Hematopoietic multipotent progenitor cell treated with erythropoietin and hydrocortisone succinate and interleukin-3 and kit ligand, for 6 days (in vitro differentiated cells): Measurements from ENCODE around the gene TEX10.
"Not testable (repeated sequence)": the region's sequence is repeated elsewhere in the genome, so short reads cannot be mapped to it uniquely, and the experiment has no call there.

Experiments used
- DNase-seq: peaks from one replicate; pipeline ENCODE4 v3.0.0-alpha.2; 2015

The TEX10 gene

GRCh38 chr9:100352727-100353505 lies at the start of gene TEX10:
Gene TEX10, minus strand, starts transcription at chr9:100352942. Its CDS starts 3,579 bp downstream, at chr9:100349363.
- peak; percentile 91 for DNase-seq

- no peak for DNase-seq
These were observed 48.3 kb upstream of the TEX10 start for GRCh38 chr9:100401042-100401441.

DNA sequence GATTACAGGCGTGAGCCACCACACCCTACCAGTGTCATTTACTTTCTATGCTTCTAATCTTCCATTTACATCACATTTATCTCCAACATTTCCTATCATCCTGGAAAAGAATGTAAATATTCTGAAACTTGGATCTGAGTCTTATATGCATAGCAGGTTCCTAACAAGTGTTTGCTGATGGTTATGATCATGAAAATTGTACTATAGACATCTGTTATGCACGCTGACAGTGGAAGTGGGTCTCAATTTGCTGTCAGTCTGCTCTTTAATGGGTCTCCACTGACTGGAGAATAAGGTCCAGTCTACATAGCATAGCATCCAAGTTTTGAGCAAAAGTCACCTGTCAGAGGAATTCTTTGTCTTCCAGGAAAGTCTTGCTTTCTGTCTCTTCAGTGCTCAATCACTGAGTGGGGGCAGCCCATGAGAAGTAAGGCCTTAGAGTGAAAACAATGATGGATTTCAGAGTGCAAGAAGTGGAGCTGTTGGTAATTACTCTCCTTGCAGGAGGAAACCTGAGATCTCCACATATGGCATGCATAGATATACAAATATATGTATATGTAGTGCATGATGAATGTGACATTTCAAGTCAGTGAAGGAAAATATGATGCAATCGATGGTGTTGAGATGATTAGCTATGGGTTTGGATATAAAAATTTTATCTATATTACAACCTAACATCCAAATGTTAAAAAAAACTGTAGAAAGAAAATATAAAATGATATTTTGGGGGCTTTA lies 45.0 kb upstream of the TEX10 start:
- DNase-seq, result no peak

- no peak for DNase-seq
These were observed 44.0 kb upstream of the TEX10 start for GRCh38 chr9:100396769-100397168.

DNA sequence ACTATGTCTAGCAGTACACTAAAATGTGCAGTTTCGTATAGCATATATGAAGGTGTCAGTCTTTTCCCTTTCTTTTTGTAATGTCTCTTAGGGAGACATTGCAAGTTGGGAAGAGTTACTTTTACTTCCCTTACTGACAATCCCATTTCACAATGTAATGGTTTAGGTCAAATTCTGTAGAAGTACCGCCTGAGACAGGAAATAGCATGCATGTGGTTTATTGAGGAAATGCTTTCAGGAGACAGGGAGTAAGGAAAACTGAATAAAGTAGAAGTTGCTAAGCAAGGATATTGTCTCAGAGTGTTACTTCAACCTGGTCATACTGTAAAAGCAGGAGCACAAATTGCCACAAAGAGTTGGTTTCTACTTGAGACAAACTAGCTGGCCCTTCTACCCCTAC lies 42.1 kb upstream of the TEX10 start:
- DNase-seq, result no peak

GRCh38 chr9:100394032-100394695 lies 41.4 kb upstream of the TEX10 start:
- DNase-seq, result no peak

DNA sequence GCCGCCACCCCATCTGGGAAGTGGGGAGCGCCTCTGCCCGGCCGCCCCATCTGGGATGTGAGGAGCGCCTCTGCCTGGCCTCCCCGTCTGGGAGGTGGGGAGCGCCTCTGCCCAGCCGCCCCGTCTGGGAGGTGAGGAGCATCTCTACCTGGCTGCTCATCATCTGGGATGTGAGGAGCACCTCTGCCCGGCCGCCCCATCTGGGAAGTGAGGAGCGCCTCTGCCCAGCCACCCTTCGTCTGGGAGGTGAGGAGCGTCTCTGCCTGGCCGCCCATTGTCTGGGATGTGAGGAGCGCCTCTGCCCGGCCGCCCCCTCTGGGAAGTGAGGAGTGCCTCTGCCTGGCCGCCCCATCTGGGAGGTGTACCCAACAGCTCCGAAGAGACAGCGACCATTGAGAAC lies 40.2 kb upstream of the TEX10 start:
- DNase-seq, result not testable (repeated sequence)

DNA sequence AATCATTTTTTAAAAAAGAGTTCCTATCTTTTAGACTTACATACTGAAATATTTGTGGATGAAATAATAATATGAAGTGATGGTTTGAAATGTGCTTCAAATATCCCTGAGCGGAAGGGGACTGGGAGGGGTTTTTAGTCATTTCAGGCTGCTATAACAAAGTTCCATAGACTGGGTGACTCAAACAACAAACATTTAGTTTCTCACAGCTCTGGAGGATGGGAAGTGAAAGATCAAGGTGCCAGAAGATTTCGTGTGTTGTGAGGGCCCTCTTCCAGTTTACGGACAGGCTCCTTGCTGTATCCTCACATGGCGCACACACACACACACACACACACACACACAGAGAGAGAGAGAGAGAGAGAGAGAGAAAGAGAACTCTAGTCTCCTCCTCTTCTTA lies 27.1 kb upstream of the TEX10 start:
- DNase-seq, result no peak

DNA sequence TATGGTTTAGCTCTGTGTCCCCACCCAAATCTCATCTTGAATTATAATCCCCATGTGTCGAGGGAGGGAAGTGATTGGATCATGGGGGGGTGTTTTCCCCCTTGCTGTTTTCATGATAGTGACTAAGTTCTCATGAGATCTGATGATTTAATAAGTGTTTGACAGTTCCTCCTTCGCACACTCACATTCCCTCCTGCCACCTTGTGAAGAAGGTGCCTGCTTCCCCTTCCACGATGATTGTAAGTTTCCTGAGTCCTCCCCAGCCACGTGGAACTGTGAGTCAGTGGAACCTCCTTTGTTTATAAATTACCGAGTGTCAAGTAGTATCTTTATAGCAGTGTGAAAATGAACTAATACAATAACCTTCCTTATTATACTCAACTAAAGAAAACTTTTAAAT lies 24.3 kb upstream of the TEX10 start:
- DNase-seq, result no peak

DNA sequence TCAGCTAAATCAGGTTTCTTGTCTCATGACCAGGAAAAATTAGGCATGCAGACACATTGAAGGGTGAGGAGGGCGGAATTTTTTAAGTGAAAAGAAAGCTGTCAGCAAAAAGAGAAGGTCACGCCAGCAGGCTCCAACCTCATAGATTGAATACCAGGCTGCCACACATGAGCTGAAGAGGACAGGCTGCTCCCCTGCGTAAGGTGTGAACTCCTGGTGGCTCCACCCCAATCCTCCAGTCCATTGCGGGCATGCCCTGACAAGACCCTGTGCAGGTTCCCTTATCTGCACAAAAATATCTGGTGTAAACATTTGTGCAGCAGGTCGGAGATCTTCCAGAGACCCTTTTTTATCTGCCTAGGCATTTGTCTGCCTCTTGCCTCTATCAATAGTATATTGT lies 22.9 kb upstream of the TEX10 start:
- DNase-seq, result peak; percentile 43

DNA sequence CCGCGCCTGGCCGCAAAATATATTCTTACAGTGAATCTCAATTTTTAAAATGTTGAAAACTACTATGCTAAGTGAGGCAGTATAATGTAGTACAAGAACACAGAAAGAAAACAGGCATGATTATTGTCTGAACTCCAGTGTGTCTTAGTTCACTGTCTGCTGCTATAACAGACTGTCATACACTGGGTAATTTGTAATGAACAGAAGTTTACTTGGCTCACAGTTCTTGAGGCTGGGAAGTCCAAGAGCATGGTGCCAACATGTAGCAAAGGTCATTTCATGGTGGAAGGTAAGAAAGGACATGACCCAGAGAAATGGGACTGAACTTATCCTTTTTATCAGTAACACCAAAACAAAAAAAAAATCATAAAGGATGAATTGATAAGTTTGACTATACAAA lies 19.9 kb upstream of the TEX10 start:
- DNase-seq, result no peak

DNA sequence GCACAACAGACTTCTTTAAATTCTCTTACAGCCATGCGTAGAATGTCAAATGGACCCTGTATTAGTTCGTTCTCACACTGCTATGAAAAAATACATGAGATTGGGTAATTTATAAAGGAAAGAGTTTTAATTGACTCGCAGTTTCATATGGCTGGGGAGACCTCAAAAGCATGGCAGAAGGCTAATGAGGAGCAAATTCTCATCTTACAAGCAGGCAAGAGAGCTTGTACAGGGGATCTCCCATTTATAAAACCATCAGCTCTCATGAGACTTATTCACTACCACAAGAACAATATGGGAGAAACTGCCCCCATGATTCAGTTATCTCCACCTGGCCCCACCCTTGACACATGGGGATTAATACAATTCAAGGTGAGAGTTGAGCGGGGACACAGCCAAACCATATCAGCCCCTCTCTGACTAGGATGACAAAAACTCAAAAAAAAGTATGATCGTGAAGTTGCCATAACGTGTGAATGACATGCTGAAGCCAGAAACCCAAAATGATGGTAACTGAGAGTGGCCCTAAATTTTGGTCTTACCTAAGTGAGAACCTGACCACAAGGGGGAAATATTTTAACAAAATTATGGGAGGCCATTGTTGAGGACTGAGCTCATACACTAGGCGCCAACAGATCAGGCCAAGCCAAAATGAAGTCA lies 17.5 kb upstream of the TEX10 start:
- DNase-seq, result no peak

DNA sequence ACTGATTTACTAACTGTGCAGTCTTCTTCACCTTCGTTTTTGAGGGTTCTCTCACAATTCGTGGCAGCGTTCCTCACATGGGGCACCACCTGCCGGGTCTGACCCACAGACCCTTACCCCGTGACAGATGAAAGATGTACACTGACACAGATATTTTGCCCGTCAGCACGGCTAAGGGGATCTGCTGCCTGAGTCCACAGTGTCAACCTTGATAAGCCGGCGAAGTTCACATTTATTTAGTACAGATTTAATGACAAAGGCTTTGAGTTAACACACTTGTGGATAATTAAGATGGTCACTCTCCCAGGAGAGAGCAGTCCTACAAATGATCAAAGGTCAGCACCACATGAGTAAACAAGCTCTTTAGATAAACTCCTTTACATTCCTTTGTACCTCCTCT lies 15.9 kb upstream of the TEX10 start:
- DNase-seq, result no peak

GRCh38 chr9:100366121-100366520 lies 13.4 kb upstream of the TEX10 start:
- DNase-seq, result no peak

DNA sequence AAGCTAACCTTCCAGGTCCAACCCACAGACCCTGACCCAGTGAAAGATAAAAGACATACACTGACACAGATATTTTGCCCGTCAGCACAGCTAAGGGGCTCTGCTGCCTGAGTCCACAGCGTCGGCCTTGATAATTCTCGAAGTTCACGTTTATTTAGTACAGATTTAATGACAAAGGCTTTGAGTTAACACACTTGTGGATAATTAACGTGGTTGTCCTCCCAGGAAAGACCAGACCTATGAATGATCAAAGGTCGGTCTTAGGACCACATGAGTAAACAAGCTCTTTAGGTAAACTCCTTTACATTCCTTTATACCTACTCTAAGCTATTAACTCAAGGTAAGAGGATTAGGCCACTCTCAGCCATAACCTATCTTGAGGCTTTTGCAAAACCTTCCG lies 11.3 kb upstream of the TEX10 start:
- DNase-seq, result no peak

DNA sequence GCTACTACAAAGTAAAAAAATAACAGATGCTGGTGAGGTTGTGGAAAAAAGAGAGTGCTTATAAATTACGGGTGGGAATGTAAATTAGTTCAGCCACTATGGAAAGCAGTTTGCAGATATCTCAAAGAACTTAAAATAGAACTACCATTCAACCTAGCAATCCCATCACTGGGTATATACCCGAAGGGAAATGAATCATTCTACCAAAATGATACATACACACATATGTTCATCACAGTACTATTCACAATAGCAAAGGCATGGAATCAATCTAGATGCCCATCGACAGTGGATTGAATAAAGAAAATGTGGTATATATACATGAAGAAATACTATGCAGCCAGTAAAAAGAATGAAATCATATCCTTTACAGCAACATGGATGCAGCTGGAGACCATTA lies 6.3 kb upstream of the TEX10 start:
- no peak for DNase-seq

GRCh38 chr9:100357501-100357900 lies 4.8 kb upstream of the TEX10 start:
- peak; percentile 51 for DNase-seq

GRCh38 chr9:100355561-100355960 lies 2.8 kb upstream of the TEX10 start:
- DNase-seq, result no peak

DNA sequence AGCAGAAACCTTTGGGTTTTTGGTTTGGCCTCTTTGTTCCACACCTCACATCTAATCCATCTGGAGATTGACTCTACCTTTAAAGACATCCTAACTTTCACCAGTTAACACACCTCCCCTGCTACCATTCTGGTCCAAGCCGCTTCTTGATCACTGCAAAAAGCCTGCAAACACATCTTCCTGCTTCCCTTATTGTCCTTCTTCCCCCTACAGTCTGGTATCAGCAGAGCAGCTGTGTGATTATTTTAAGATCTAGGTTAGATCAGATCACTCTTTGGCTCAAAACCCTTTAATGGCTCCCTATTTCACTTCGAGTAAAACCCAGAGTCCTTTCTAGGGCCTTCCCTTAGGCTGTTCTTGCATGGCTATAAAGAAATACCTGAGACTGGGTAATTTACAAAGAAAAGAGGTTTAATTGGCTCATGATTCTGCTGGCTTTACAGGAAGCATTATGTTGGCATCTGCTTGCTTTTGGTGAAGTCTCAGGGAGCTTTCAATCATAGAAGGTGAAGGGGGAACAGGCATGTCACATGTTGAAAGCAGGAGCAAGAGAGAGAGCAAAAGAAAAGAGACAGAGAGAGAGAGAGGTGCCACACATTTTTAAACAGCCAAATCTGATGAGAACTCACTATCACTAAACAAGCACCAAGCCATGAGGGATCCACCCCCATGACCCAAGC lies 1.5 kb upstream of the TEX10 start:
- DNase-seq, result no peak

DNA sequence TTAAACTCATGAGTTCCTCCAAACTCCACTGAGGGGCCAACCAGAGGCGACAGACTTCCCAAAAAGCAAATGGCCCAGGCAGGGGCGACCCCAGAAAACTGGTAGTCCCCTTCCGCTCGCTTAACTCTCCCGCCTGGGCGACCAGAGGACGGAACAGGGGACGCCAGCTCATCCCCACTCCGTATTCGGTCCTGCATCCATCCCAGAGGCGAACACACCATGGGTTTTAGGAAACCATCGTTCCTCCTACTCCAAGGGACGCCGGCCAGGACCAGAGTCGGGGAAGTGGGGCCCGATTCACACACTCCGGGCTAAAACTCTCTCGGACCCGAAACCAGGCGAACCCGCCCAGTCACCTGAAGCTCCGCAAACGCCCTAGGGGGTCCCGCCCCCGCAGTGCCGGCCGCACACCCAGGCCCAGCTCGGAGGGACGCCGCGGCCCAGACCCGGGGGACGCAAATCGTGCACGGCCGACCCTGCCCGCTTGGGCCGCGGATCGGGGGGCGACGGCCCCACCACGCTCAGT lies 478 bp downstream of the TEX10 start:
- peak; percentile 48 for DNase-seq

DNA sequence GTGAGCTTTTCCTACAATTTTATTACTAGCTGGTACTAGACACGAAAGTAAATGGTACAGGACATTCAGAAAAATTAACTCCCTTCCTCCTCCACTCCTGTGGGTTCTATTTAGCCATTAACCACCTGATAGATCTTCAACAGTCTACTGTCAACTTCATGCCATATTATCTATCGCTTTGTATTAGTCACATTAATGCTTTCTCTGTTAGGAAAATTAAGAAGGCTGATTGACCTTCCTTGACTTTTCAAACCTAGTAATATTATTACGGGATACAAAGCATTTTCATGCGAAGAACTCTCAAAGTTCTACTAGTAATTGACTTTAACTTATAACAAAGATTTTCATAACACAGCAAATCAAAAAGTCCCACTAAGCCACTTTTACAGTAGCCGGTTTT lies 1.2 kb downstream of the TEX10 start:
- no peak for DNase-seq

- DNase-seq, result peak; percentile 30
These were observed 2.6 kb downstream of the TEX10 start for GRCh38 chr9:100350188-100350587.

DNA sequence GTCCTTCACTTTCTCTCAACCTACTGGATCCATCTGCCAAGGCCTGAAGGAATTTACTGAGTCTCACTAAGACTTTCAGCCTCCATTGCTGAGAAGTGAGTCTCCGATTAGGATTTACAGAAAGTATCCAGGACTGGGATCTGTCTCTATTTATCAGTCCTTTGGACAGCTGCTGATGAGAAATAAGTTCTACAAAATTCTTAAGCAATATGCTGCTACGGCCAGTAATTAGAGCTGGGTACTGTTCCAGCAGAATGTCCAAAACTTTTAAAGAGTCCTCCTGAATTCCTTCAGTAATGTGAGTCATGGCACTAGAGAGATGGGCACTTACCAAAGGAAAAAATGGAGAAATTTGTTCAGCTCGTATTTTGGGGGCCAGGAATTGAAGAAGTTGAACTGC lies 5.9 kb downstream of the TEX10 start:
- no peak for DNase-seq
